ENCODE data around the gene APOBEC3G.
A peak's percentile ranks its signal among the peaks of the same experiment; 100 is the strongest.
"Not testable (repeated sequence)": the region's sequence is repeated elsewhere in the genome, so short reads cannot be mapped to it uniquely, and the experiment has no call there.

APOBEC3G gene

DNA sequence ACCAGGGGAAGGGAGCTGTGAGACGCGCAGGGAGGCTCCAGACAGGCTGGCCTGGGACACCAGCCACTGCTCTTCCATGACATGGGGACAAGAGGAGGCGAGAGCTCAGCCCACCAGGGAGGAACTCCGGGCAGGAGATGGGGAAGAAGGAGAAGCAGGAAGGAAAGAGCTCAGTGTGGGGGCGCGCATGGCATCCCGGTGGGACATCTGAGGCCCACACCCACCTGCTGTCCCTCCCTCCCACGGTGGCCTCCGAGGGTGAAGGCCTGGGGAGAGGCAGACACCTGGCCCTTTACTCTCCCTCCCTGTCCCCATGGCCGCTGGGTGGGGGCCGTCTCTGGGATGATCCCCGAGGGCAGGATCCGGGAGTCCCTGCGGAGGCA lies 36.9 kb upstream of the APOBEC3G start:
- not testable (repeated sequence) for H3K9me3 ChIP-seq (replicated peaks in 1 of 2; ENCODE audit: control insufficient read depth in 2 of 2, insufficient read depth in 1 of 2, low read depth in 1 of 2, low read length in 2 of 2); H4K8ac ChIP-seq (ENCODE audit: low read depth, low read length); H3K27me3 ChIP-seq (ENCODE audit: control insufficient read depth in 3 of 3, insufficient read depth in 3 of 3, low read depth in 1 of 3, low read length in 3 of 3); H3K23ac ChIP-seq (ENCODE audit: low read depth, low read length, poor library complexity); H2AK5ac ChIP-seq (ENCODE audit: low read depth, low read length); H3K9ac ChIP-seq (ENCODE audit: low read depth, low read length, poor library complexity); H3K79me1 ChIP-seq (ENCODE audit: low read depth, low read length); H2BK15ac ChIP-seq (ENCODE audit: low read length); H3K4ac ChIP-seq (ENCODE audit: low read length); H3K14ac ChIP-seq (ENCODE audit: low read length); H4K91ac ChIP-seq (ENCODE audit: low read depth, low read length, poor library complexity); H2BK120ac ChIP-seq (ENCODE audit: low read depth, low read length); H3K36me3 ChIP-seq (replicated peaks in 1 of 2; ENCODE audit: control insufficient read depth in 2 of 2, insufficient read depth in 2 of 2, low read length in 2 of 2); DNase-seq (ENCODE audit: low spot score); H2BK5ac ChIP-seq (ENCODE audit: low read length)
- Histone ChIP-seq H3K4me1 (ENCODE audit: control insufficient read depth in 2 of 2, insufficient read depth in 1 of 2, low read depth in 1 of 2, low read length in 2 of 2) (peaks cover 7 to 12% of the 10 kb centered on the region in 2 donors), H2AFZ (ENCODE audit: low read length) (peak overlapping the region; percentile 91), H3K27ac (replicated peaks; ENCODE audit: low read length) (peak overlapping the region; percentile 58), H3K4me3 (ENCODE audit: low read length in 2 of 2) (peak overlapping the region in 1 of 2 donors; percentile 28), H2BK12ac (ENCODE audit: low read length) (peak overlapping the region; percentile 41), H3K4me2 (ENCODE audit: insufficient read depth, low read length, poor library complexity, severe bottlenecking) (peak overlapping the region; percentile 45), H3K18ac (ENCODE audit: low read length) (peak overlapping the region; percentile 84)
- WGBS, 2 donors (ENCODE audit: extremely low coverage in 2 of 2, insufficient read length in 2 of 2, insufficient replicate concordance in 1 of 2): no CpG with 5 or more reads among the region's 14 CpGs

GRCh38 chr22:39040538-39041296 lies 36.4 kb upstream of the APOBEC3G start, which contains the start of gene APOBEC3F:
TSS of gene APOBEC3F (plus strand) at chr22:39040864. CDS start at chr22:39040961, 97 bp downstream.
- peak within 1 kb of the TSS; percentile 90 for H2BK12ac ChIP-seq (ENCODE audit: low read length)
- H2BK15ac ChIP-seq (ENCODE audit: low read length); H3K27me3 ChIP-seq (ENCODE audit: control insufficient read depth in 3 of 3, insufficient read depth in 3 of 3, low read depth in 1 of 3, low read length in 3 of 3); H3K23ac ChIP-seq (ENCODE audit: low read depth, low read length, poor library complexity); DNase-seq (ENCODE audit: low spot score); H3K79me1 ChIP-seq (ENCODE audit: low read depth, low read length); H3K9me3 ChIP-seq (replicated peaks in 1 of 2; ENCODE audit: control insufficient read depth in 2 of 2, insufficient read depth in 1 of 2, low read depth in 1 of 2, low read length in 2 of 2); H2BK120ac ChIP-seq (ENCODE audit: low read depth, low read length); H3K36me3 ChIP-seq (replicated peaks in 1 of 2; ENCODE audit: control insufficient read depth in 2 of 2, insufficient read depth in 2 of 2, low read length in 2 of 2); H4K91ac ChIP-seq (ENCODE audit: low read depth, low read length, poor library complexity); H3K4ac ChIP-seq (ENCODE audit: low read length); H3K14ac ChIP-seq (ENCODE audit: low read length): not testable (repeated sequence)
- peak within 1 kb of the TSS; percentile 91 for H2AFZ ChIP-seq (ENCODE audit: low read length)
- H3K27ac ChIP-seq (replicated peaks; ENCODE audit: low read length): peak within 1 kb of the TSS; percentile 84
- peak within 1 kb of the TSS; percentile 82 for H4K8ac ChIP-seq (ENCODE audit: low read depth, low read length)
- H3K18ac ChIP-seq (ENCODE audit: low read length): peak within 1 kb of the TSS; percentile 97
- peak within 1 kb of the TSS; percentile 91 for H3K9ac ChIP-seq (ENCODE audit: low read depth, low read length, poor library complexity)
- peaks cover 7 to 16% of the 10 kb centered on the region in 2 donors for H3K4me1 ChIP-seq (ENCODE audit: control insufficient read depth in 2 of 2, insufficient read depth in 1 of 2, low read depth in 1 of 2, low read length in 2 of 2)
- peak within 1 kb of the TSS; percentile 87 for H2BK5ac ChIP-seq (ENCODE audit: low read length)
- no CpG with 5 or more reads among the region's 21 CpGs for WGBS, 2 donors (ENCODE audit: extremely low coverage in 2 of 2, insufficient read length in 2 of 2, insufficient replicate concordance in 1 of 2)
- peak within 1 kb of the TSS; percentile 53 to 59 for H3K4me3 ChIP-seq (ENCODE audit: low read length in 2 of 2)
- peak within 1 kb of the TSS; percentile 80 for H3K4me2 ChIP-seq (ENCODE audit: insufficient read depth, low read length, poor library complexity, severe bottlenecking)
- H2AK5ac ChIP-seq (ENCODE audit: low read depth, low read length): peak within 1 kb of the TSS; percentile 63

GRCh38 chr22:39041908-39042307 lies 35.2 kb upstream of the APOBEC3G start:
- Histone ChIP-seq H3K14ac (ENCODE audit: low read length) (no peak overlapping the region), H3K27ac (replicated peaks; ENCODE audit: low read length) (no peak overlapping the region), H2AK5ac (ENCODE audit: low read depth, low read length) (peak overlapping the region; percentile 81), H2BK120ac (ENCODE audit: low read depth, low read length) (no peak overlapping the region), H2AFZ (ENCODE audit: low read length) (no peak overlapping the region), H3K4me2 (ENCODE audit: insufficient read depth, low read length, poor library complexity, severe bottlenecking) (no peak overlapping the region), H3K18ac (ENCODE audit: low read length) (peak overlapping the region; percentile 92), H3K23ac (ENCODE audit: low read depth, low read length, poor library complexity) (no peak overlapping the region), H3K36me3 (replicated peaks in 1 of 2; ENCODE audit: control insufficient read depth in 2 of 2, insufficient read depth in 2 of 2, low read length in 2 of 2) (peaks cover 0 to 4% of the 10 kb centered on the region in 2 donors), H3K9me3 (replicated peaks in 1 of 2; ENCODE audit: control insufficient read depth in 2 of 2, insufficient read depth in 1 of 2, low read depth in 1 of 2, low read length in 2 of 2) (no peaks in the 10 kb centered on the region), H4K91ac (ENCODE audit: low read depth, low read length, poor library complexity) (no peak overlapping the region), H3K27me3 (ENCODE audit: control insufficient read depth in 3 of 3, insufficient read depth in 3 of 3, low read depth in 1 of 3, low read length in 3 of 3) (no peaks in the 10 kb centered on the region), H2BK15ac (ENCODE audit: low read length) (peak overlapping the region; percentile 67), H3K79me1 (ENCODE audit: low read depth, low read length) (no peaks in the 10 kb centered on the region), H2BK5ac (ENCODE audit: low read length) (no peak overlapping the region), H3K4me3 (ENCODE audit: low read length in 2 of 2) (no peak overlapping the region), H3K4ac (ENCODE audit: low read length) (no peak overlapping the region), H2BK12ac (ENCODE audit: low read length) (peak overlapping the region; percentile 97), H3K9ac (ENCODE audit: low read depth, low read length, poor library complexity) (no peak overlapping the region), H3K4me1 (ENCODE audit: control insufficient read depth in 2 of 2, insufficient read depth in 1 of 2, low read depth in 1 of 2, low read length in 2 of 2) (peaks cover 7 to 16% of the 10 kb centered on the region in 2 donors), H4K8ac (ENCODE audit: low read depth, low read length) (no peak overlapping the region)
- DNase-seq (ENCODE audit: low spot score): no peak
- no CpG with 5 or more reads among the region's 7 CpGs for WGBS, 2 donors (ENCODE audit: extremely low coverage in 2 of 2, insufficient read length in 2 of 2, insufficient replicate concordance in 1 of 2)

DNA sequence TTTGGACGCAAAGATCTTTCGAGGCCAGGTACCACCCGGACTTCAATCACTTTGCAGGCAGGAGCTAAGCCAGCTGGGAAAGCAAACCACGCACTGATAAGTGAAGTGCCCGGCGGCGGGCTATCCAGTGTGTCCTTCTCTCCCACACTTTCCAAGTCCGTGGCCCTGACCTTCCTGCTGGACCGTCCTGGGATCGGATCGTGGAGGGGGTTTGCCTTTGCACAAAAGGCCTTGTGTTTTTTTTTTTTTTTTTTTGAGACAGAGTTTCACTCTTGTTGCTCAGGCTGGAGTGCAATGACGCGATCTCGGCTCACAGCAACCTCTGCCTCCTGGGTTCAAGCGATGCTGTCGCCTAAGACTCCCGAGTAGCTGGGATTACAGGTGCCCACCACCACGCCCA lies 34.0 kb upstream of the APOBEC3G start:
- not testable (repeated sequence) for H3K4me3 ChIP-seq (ENCODE audit: low read length in 2 of 2); H3K18ac ChIP-seq (ENCODE audit: low read length); H2AK5ac ChIP-seq (ENCODE audit: low read depth, low read length); H2AFZ ChIP-seq (ENCODE audit: low read length); H3K27ac ChIP-seq (replicated peaks; ENCODE audit: low read length); H3K23ac ChIP-seq (ENCODE audit: low read depth, low read length, poor library complexity); H4K91ac ChIP-seq (ENCODE audit: low read depth, low read length, poor library complexity); H3K9ac ChIP-seq (ENCODE audit: low read depth, low read length, poor library complexity); H4K8ac ChIP-seq (ENCODE audit: low read depth, low read length); H3K36me3 ChIP-seq (replicated peaks in 1 of 2; ENCODE audit: control insufficient read depth in 2 of 2, insufficient read depth in 2 of 2, low read length in 2 of 2); H2BK12ac ChIP-seq (ENCODE audit: low read length); H2BK120ac ChIP-seq (ENCODE audit: low read depth, low read length); H3K27me3 ChIP-seq (ENCODE audit: control insufficient read depth in 3 of 3, insufficient read depth in 3 of 3, low read depth in 1 of 3, low read length in 3 of 3); DNase-seq (ENCODE audit: low spot score); H2BK5ac ChIP-seq (ENCODE audit: low read length); H3K4ac ChIP-seq (ENCODE audit: low read length); H3K4me2 ChIP-seq (ENCODE audit: insufficient read depth, low read length, poor library complexity, severe bottlenecking); H3K14ac ChIP-seq (ENCODE audit: low read length); H2BK15ac ChIP-seq (ENCODE audit: low read length); H3K79me1 ChIP-seq (ENCODE audit: low read depth, low read length); H3K9me3 ChIP-seq (replicated peaks in 1 of 2; ENCODE audit: control insufficient read depth in 2 of 2, insufficient read depth in 1 of 2, low read depth in 1 of 2, low read length in 2 of 2)
- peaks cover 8 to 16% of the 10 kb centered on the region in 2 donors for H3K4me1 ChIP-seq (ENCODE audit: control insufficient read depth in 2 of 2, insufficient read depth in 1 of 2, low read depth in 1 of 2, low read length in 2 of 2)
- no CpG with 5 or more reads among the region's 18 CpGs for WGBS, 2 donors (ENCODE audit: extremely low coverage in 2 of 2, insufficient read length in 2 of 2, insufficient replicate concordance in 1 of 2)
